ENCODE results near the gene ESRRA.

DNA sequence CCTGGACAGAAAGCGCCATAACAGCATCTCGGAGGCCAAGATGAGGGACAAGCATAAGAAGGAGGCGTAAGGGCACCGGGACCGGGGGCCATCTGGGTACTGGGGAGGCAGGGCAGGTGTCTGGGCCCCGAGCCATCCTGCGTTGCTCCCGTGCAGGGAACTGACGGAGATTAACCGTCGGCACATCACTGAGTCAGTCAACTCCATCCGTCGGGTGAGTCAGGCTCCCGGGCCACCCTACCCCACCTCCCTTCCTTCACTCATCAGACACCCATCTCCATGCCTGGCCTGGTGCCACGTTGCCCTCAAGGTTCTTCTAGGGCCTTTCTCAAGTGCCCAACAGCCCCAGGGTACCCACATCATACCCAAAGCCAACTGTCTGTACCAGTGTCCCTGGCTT, 39.0 kb upstream of the ESRRA start:
- TF ChIP-seq NANOG (IDR thresholded peaks at IDR 0.05; ENCODE audit: insufficient read depth, low read depth, low read length, poor library complexity, severe bottlenecking): no peak
- no peak for TF ChIP-seq ZNF274 (IDR thresholded peaks at IDR 0.05; ENCODE audit: borderline replicate concordance, extremely low read depth, low read length)
- TF ChIP-seq CTCF (IDR thresholded peaks at IDR 0.05; ENCODE audit: control extremely low read depth in 1 of 3, insufficient read depth in 1 of 3, low read depth in 1 of 3, low read length in 3 of 3): no peak
- TF ChIP-seq MAFK (IDR thresholded peaks at IDR 0.05; ENCODE audit: low read depth, low read length): no peak
- TF ChIP-seq MAX (IDR thresholded peaks at IDR 0.05): no peak
